Activated CD4-positive, alpha-beta T cell treated with anti-CD3 and anti-CD28 coated beads for 4 hours (primary cell): ENCODE results near the gene RSPRY1.
"Not testable (repeated sequence)": the region's sequence is repeated elsewhere in the genome, so short reads cannot be mapped to it uniquely, and the experiment has no call there.

Source experiments
- DNase-seq, 2 donors: peaks; one replicate each; pipeline ENCODE4 v3.0.0-alpha.2; 2020

Gene RSPRY1

GRCh38 chr16:57186872-57187854 is 1.0 kb downstream of the RSPRY1 start:
- DNase-seq: peak; percentile 4 to 7

- not testable (repeated sequence) for DNase-seq
These were observed 2.0 kb downstream of the RSPRY1 start for GRCh38 chr16:57187902-57188710.

DNA sequence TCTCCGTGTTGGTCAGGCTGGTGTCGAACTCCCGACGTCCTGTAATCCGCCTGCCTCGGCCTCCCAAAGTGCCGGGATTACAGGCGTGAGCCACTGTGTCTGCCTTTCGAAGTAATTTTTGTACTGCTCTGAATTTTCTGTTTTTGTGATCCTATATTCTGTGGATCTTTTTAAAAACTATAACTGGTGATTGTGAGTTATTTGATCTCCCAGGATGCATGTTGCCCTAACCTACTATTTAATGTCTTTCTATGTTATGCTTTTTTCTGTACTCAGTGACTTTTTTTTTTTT is 2.5 kb downstream of the RSPRY1 start:
- DNase-seq: no peak

DNA sequence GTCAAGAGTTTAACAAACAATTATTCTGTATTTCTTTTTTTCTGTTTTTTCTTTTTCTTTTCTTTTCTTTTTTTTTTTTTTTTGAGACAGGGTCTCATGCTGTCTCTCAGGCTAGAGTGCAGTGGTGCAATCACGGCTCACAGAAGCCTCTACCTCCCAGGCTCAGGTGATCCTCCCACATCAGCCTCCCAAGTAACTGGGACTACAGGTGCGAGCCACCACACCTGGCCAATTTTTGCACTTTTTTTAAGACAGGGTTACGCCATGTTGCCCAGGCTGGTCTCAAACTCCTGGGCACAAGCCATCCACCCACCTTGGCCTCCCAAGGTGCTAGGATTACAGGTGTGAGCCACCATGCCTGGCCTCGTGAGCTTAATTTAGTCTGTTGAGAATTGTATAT is 3.4 kb downstream of the RSPRY1 start:
- not testable (repeated sequence) for DNase-seq

- no peak for DNase-seq
These were observed 4.0 kb downstream of the RSPRY1 start for GRCh38 chr16:57190136-57190535.

DNA sequence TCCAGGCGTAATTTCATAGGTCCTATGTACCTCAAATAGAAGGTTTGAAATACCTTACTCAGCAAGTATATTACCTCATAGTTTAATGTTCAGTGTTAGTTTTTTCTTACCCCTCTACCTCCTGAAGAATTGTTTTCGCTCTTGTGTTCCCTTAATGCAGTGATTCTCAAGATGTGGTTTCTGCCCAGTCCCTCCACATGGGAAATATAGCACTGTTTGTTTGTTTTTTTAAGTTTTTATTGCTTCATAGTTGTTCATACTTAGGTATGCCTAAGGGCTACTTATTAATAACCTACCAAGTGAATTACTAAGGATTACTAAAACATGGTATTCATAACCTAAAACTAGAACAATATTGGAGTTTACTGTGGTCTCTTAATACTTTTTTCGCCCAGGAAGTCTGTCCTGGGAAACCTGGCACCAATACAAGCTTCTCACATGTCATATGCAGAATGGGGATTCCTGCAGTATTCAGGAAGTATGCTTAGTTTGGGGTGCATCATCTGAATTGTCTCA is 5.0 kb downstream of the RSPRY1 start:
- DNase-seq: no peak

GRCh38 chr16:57192146-57192545 is 6.0 kb downstream of the RSPRY1 start:
- DNase-seq: no peak

GRCh38 chr16:57192720-57193486 is 6.8 kb downstream of the RSPRY1 start:
- DNase-seq: no peak

DNA sequence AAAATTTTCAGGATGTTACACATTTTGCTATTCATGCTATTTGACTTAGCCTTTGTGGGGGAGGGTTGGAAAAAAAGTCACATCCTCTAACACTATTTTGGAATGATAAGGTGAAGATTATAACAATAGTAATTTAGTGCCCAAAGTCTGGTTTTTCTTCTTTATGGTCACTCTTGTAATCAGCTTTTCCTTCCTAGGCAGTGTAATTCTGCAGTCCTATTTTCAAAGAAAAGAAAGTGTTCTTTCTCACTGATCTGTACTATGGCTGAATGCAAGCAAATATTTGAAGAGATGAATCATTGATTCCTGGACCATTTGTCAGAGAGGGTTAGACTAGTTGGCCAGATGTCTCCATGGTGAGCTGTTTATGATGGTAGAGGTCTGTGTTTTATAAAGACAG is 8.4 kb downstream of the RSPRY1 start:
- no peak for DNase-seq

DNA sequence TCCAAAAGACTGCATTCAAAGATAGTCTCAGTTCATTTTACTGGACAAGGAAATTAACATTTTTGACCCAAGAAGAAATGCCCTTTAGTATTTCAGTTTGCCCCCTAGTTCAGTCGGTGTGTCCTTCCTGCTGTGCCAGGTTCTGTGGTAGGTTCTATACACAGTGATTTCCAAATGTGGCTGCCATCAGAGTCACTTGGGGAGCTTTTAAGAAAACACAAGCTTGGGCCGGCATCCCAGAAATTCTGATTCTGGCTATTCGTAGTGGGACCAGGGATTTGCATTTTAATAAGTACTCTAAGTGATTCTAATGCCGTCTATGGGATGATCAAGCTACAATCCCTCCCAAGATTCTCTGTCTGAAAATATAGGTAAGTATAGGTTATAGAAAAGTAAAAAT is 10.2 kb downstream of the RSPRY1 start:
- DNase-seq: no peak

DNA sequence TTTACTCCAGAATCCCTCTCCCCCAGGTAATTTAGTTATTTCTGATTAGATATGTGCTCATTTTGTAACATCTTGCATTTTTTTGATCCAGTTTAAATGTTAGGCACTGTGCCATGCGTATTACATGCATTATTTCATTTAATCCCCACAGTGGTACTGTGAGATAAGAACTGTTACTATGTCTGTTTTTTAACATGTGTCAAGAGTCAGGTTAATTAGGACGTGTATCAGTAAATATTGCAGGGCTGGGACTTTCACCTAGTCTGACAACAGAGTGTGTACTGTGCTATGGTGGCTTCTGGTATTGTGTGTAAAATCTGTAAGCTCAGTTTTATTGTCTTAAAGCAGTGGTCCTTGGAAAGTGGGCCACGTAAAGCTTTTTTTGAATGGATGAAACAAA is 10.6 kb downstream of the RSPRY1 start:
- no peak for DNase-seq

DNA sequence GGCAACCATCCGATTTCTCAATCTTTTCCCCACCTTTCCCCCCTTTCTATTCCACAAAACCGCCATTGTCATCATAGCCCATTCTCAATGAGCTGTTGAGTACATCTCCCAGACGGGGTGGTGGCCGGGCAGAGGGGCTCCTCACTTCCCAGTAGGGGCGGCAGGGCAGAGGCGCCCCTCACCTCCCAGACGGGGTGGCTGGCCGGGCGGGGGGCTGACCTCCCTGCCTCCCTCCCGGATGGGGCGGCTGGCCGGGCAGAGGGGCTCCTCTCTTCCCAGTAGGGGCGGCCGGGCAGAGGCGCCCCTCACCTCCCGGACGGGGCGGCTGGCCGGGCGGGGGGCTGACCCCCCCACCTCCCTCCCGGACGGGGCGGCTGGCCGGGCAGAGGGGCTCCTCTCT is 14.2 kb downstream of the RSPRY1 start:
- DNase-seq: not testable (repeated sequence)

GRCh38 chr16:57200926-57201325 is 14.8 kb downstream of the RSPRY1 start:
- DNase-seq: not testable (repeated sequence)

GRCh38 chr16:57202095-57202886 is 16.2 kb downstream of the RSPRY1 start:
- no peak for DNase-seq

DNA sequence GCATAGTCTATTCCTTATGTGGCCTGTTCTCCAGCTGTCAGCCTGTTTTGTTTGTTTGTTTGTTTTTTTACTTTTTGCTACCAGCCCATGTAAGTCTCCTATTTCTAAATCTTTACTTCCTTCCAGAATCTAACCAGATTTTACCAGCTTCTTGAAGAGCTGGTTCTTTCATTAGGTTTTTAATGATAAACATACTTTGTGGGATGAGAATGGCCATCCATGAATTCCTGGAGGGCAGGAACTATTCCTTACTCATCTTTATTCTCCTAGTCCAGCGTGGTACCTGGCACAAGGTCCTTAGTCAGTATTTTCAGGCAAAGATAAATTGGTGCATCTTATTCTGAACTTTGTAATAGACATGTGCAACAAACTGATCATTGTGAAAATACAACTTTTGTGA is 17.3 kb downstream of the RSPRY1 start:
- DNase-seq: no peak

DNA sequence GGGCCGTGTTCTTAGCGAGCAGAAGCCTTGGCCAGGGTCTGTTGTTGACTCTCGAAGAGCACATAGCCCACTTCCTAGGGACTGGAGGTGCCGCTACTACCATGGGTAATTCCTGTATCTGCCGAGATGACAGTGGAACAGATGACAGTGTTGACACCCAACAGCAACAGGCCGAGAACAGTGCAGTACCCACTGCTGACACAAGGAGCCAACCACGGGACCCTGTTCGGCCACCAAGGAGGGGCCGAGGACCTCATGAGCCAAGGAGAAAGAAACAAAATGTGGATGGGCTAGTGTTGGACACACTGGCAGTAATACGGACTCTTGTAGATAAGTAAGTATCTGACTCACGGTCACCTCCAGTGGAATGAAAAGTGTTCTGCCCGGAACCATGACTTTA is 18.5 kb downstream of the RSPRY1 start:
- no peak for DNase-seq

DNA sequence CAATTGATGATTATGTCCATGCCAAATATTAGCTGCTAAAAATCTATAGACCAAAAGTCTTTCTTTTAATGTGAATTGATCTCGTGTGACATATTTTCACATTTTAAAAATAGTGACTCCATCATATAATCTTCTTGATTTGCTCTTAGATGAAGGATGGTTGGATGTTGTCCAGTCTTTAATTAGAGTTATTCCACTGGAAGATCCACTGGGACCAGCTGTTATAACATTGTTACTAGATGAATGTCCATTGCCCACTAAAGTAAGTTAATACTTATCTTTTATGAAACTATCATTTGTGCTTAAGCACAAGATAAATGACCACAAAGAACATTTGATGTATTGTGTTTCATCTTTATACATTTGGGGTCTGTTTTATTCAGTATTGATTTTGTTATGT is 22.8 kb downstream of the RSPRY1 start:
- DNase-seq: no peak

DNA sequence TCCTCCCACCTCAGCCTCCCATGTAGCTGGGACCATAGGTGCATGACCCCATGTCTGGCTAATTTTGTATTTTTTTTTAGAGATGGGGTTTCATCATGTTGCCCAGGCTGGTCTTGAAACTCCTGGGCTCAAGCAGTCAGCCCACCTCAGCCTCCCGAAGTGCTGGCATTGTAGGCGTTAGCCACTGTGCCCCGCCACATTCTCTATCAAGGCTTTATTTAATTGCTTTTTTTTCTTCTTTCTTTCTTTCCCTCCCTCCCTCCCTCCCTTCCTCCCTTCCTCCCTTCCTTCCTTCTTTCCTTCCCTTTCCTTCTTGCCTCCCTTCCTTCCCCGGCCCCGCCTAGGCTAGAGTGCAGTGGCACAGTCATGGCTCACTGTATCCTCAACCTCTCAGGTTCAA is 23.7 kb downstream of the RSPRY1 start:
- DNase-seq: no peak

- DNase-seq: no peak
These were observed 27.3 kb downstream of the RSPRY1 start for GRCh38 chr16:57213462-57213861.

DNA sequence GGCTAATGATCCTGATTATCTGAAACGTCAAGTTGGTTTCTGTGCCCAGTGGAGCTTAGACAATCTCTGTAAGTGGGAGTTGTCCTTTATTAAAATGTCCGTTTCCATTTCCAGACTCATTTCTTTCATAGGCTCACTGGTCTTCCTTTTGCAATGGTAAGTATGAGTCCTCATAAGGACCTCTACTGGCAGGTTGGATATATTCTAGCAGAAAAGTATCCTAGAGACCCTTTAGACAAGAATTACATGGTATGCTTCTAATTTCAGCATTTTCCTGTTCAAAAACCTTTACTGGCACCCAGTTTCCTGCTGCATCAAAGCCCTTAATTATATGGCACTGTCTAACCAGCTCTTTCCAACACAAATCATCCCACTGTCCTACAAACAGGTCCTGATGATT is 30.8 kb downstream of the RSPRY1 start:
- no peak for DNase-seq

GRCh38 chr16:57223057-57223456 is 36.9 kb downstream of the RSPRY1 start:
- DNase-seq: no peak

- DNase-seq: no peak
These were observed 38.7 kb downstream of the RSPRY1 start for GRCh38 chr16:57224651-57225335.
